Skin epidermis (tissue), 12 donors: ENCODE results near the gene SCYL2.
A peak's percentile ranks its signal among the peaks of the same experiment; 100 is the strongest.
"Not testable (repeated sequence)": the region's sequence is repeated elsewhere in the genome, so short reads cannot be mapped to it uniquely, and the experiment has no call there.

Experiments used
- H3K27ac ChIP-seq, 21 experiments: fragments of 200-600 bp; sonication (generic) in 11 of 21; one replicate each; pipeline ENCODE4 v1.5.0; 2020; ENCODE audit warnings: mild to moderate bottlenecking in 3 of 21, inconsistent platforms in 2 of 21, moderate library complexity in 2 of 21
- H3K4me3 ChIP-seq, 7 experiments: fragments of 200-600 bp; sonication (generic) in 2 of 7; one replicate each; pipeline ENCODE4 v1.5.0; 2020; ENCODE audit warnings: inconsistent platforms in 2 of 7, mild to moderate bottlenecking in 2 of 7, moderate library complexity in 1 of 7

SCYL2 gene

GRCh38 chr12:100266835-100267602 is at the start of gene SCYL2, which contains the start of gene DEPDC4:
Gene SCYL2, plus strand, starts transcription at chr12:100267177. Its CDS starts 15,794 bp downstream, at chr12:100282971.
Gene DEPDC4, minus strand, starts transcription at chr12:100267079. Its CDS starts 3 bp downstream, at chr12:100267076.
- Histone ChIP-seq H3K27ac (peak within 1 kb of the TSS; percentile 86 to 99 (median 96)), H3K4me3 (peak within 1 kb of the TSS; percentile 76 to 99 (median 96))

- no peak overlapping the region for H3K4me3 ChIP-seq
- H3K27ac ChIP-seq, result no peak overlapping the region
These were observed 47.5 kb upstream of the SCYL2 start for GRCh38 chr12:100219328-100220109.

GRCh38 chr12:100221523-100221922 is 45.5 kb upstream of the SCYL2 start:
- Histone ChIP-seq H3K4me3 (no peak overlapping the region), H3K27ac (no peak overlapping the region)

GRCh38 chr12:100222173-100222572 is 44.8 kb upstream of the SCYL2 start:
- H3K4me3 ChIP-seq, result not testable (repeated sequence)

GRCh38 chr12:100225491-100225890 is 41.5 kb upstream of the SCYL2 start:
- Histone ChIP-seq H3K27ac (no peak overlapping the region), H3K4me3 (no peak overlapping the region)

More at GRCh38 chr12:100222173-100222572, 44.8 kb upstream of the SCYL2 start:
- H3K27ac ChIP-seq, result not testable (repeated sequence)

- no peak overlapping the region for H3K4me3 ChIP-seq
- peak overlapping the region in 4 of 21 experiments; percentile 25 to 63 (median 36) for H3K27ac ChIP-seq
These were observed 37.8 kb upstream of the SCYL2 start for GRCh38 chr12:100229036-100229635.

GRCh38 chr12:100229876-100230275 is 37.1 kb upstream of the SCYL2 start:
- peak overlapping the region in 4 of 21 experiments; percentile 25 to 63 (median 36) for H3K27ac ChIP-seq

GRCh38 chr12:100231873-100232272 is 35.1 kb upstream of the SCYL2 start:
- not testable (repeated sequence) for H3K27ac ChIP-seq, H3K4me3 ChIP-seq

More at GRCh38 chr12:100229876-100230275, 37.1 kb upstream of the SCYL2 start:
- no peak overlapping the region for H3K4me3 ChIP-seq

- Histone ChIP-seq H3K27ac (peak overlapping the region in 3 of 21 experiments; percentile 7 to 46 (median 32)), H3K4me3 (no peak overlapping the region)
These were observed 32.8 kb upstream of the SCYL2 start for GRCh38 chr12:100234166-100234565.

- peak overlapping the region in 3 of 21 experiments; percentile 7 to 46 (median 32) for H3K27ac ChIP-seq
These were observed 32.2 kb upstream of the SCYL2 start for GRCh38 chr12:100234591-100235304.

GRCh38 chr12:100238801-100239200 is 28.2 kb upstream of the SCYL2 start:
- H3K27ac ChIP-seq, result no peak overlapping the region

More at GRCh38 chr12:100234591-100235304, 32.2 kb upstream of the SCYL2 start:
- no peak overlapping the region for H3K4me3 ChIP-seq

GRCh38 chr12:100239589-100239988 is 27.4 kb upstream of the SCYL2 start:
- H3K27ac ChIP-seq, result no peak overlapping the region
- no peak overlapping the region for H3K4me3 ChIP-seq

More at GRCh38 chr12:100238801-100239200, 28.2 kb upstream of the SCYL2 start:
- H3K4me3 ChIP-seq, result no peak overlapping the region

GRCh38 chr12:100243137-100243536 is 23.8 kb upstream of the SCYL2 start:
- no peak overlapping the region for H3K27ac ChIP-seq

GRCh38 chr12:100247765-100248164 is 19.2 kb upstream of the SCYL2 start:
- H3K27ac ChIP-seq, result no peak overlapping the region
- no peak overlapping the region for H3K4me3 ChIP-seq

More at GRCh38 chr12:100243137-100243536, 23.8 kb upstream of the SCYL2 start:
- H3K4me3 ChIP-seq, result no peak overlapping the region

GRCh38 chr12:100248886-100249285 is 18.1 kb upstream of the SCYL2 start:
- Histone ChIP-seq H3K27ac (no peak overlapping the region), H3K4me3 (no peak overlapping the region)

- Histone ChIP-seq H3K4me3 (no peak overlapping the region), H3K27ac (no peak overlapping the region)
These were observed 17.0 kb upstream of the SCYL2 start for GRCh38 chr12:100249941-100250340.

GRCh38 chr12:100251917-100252316 is 15.1 kb upstream of the SCYL2 start:
- Histone ChIP-seq H3K27ac (no peak overlapping the region), H3K4me3 (no peak overlapping the region)

GRCh38 chr12:100253437-100253836 is 13.5 kb upstream of the SCYL2 start:
- Histone ChIP-seq H3K27ac (no peak overlapping the region), H3K4me3 (no peak overlapping the region)

- H3K27ac ChIP-seq, result no peak overlapping the region
- no peak overlapping the region for H3K4me3 ChIP-seq
These were observed 12.1 kb upstream of the SCYL2 start for GRCh38 chr12:100254876-100255275.
